Activated T-cell treated with anti-CD3 and anti-CD28 coated beads, Interleukin-2, amount 50 U/mL, for 4 hours (primary cell): ENCODE measurements around the gene HOXB9. TPM values are rescaled to one million over a fixed set of nuclear protein-coding genes. Genes with fewer than 3 reads are reported as not detected.

ENCODE experiments used
- ATAC-seq, 2 donors: fragments of 200-7000 bp; cut with Tn5 transposase; one replicate each; pipeline ENCODE4 v1.10.0; 2021
- DNase-seq: peaks from one replicate; pipeline ENCODE4 v3.0.0-alpha.2; 2020
- H3K27me3 Mint-ChIP-seq: one replicate; pipeline ENCODE4 v1.8.0; 2021; ENCODE audit warnings: low read depth, mixed read lengths
- H3K36me3 Mint-ChIP-seq: one replicate; pipeline ENCODE4 v1.8.0; 2022; ENCODE audit warnings: mixed read lengths; ENCODE audit not compliant: insufficient read depth
- H3K4me1 Mint-ChIP-seq: one replicate; pipeline ENCODE4 v1.8.0; 2021; ENCODE audit warnings: low read depth, mixed read lengths
- H3K4me3 Mint-ChIP-seq: one replicate; pipeline ENCODE4 v1.8.0; 2021; ENCODE audit warnings: mild to moderate bottlenecking, moderate library complexity, mixed read lengths
- H3K9me3 Mint-ChIP-seq: one replicate; pipeline ENCODE4 v1.8.0; 2021; ENCODE audit warnings: mixed read lengths
- total RNA-seq, 3 donors: library from RNA; stranded (reverse); gene quantifications; one replicate each; pipeline ENCODE4 v1.2.1, GENCODE V29; 2021

HOXB9 gene
- total RNA-seq, 3 donors from 2014 or later, result 0.63 to 1.4 (median 1.2) TPM

- Mint-ChIP-seq H3K9me3 (no peaks in the 10 kb centered on the region), H3K4me3 (no peak overlapping the region), H3K27me3 (peaks cover 82% of the 10 kb centered on the region), H3K4me1 (peaks cover 23% of the 10 kb centered on the region), H3K36me3 (no peaks in the 10 kb centered on the region)
- DNase-seq, result no peak
- no peak for ATAC-seq
Measured at GRCh38 chr17:48642843-48643696, 16.9 kb upstream of the HOXB9 start.

DNA sequence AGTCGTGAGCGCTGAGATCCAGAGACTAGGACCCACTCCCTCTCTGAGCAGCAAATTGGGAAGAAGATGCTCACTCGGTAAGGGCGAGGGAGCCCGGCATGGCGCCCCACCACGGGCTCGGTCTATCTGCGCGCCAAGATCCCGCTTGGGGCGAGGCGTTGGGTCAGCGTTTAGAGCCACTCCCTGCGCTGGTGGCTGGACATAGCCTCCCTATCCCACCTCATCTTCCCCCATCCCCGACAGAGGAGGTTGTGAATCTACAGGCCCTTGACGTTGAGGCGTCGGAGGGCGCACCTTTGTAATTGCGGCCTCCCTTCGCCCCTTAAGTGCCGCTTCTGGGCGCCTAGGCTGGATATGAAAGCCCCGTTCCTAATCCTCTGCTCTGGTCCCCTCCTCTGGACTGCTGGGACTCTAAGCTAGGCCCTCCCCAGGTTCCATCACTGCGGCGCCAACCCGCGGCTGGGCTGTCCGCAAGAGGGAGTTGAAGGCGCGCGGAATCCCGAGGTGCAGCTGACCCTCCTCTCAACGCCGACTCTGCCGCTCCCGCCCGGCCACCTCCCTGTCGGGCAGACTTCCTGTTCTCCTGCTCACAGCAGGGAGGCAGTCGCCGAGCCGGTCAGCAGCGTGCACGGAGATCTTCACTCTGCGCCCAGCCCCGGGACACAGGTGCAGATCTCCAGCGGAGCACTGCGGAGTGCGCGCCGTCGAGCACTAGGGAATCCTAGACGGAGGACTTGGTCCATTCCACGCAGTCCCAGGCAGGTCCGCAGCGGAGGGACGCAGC, 16.1 kb upstream of the HOXB9 start:
- no peak for DNase-seq
- Mint-ChIP-seq H3K4me3 (no peak overlapping the region), H3K4me1 (peaks cover 17% of the 10 kb centered on the region), H3K36me3 (no peaks in the 10 kb centered on the region), H3K27me3 (peaks cover 85% of the 10 kb centered on the region), H3K9me3 (no peaks in the 10 kb centered on the region)
- no peak for ATAC-seq

- Mint-ChIP-seq H3K4me3 (no peak overlapping the region), H3K36me3 (no peaks in the 10 kb centered on the region), H3K27me3 (peaks cover 92% of the 10 kb centered on the region), H3K4me1 (peaks cover 19% of the 10 kb centered on the region), H3K9me3 (no peaks in the 10 kb centered on the region)
- ATAC-seq (no peak), DNase-seq (no peak)
Measured at GRCh38 chr17:48641541-48642058, 15.4 kb upstream of the HOXB9 start.

DNA sequence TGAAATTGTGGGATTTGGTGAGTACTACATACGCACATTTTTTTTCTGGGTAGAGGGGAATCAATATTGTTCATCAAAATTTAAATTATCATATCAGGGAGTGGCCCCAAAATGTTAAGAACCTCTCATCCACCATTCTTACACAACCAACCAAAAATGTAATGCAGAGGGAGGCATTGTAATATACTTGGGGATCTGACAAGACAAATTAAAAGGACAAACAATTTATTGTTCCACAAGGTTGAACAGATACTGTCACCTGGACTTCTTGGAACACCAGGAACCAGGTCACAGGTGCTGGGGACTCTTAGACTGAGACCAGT, 14.7 kb upstream of the HOXB9 start:
- peaks cover 19% of the 10 kb centered on the region for H3K4me1 Mint-ChIP-seq
- H3K4me3 Mint-ChIP-seq, result no peak overlapping the region
- peaks cover 94% of the 10 kb centered on the region for H3K27me3 Mint-ChIP-seq
- no peak for DNase-seq
- no peaks in the 10 kb centered on the region for H3K9me3 Mint-ChIP-seq
- H3K36me3 Mint-ChIP-seq, result no peaks in the 10 kb centered on the region
- ATAC-seq, result no peak

DNA sequence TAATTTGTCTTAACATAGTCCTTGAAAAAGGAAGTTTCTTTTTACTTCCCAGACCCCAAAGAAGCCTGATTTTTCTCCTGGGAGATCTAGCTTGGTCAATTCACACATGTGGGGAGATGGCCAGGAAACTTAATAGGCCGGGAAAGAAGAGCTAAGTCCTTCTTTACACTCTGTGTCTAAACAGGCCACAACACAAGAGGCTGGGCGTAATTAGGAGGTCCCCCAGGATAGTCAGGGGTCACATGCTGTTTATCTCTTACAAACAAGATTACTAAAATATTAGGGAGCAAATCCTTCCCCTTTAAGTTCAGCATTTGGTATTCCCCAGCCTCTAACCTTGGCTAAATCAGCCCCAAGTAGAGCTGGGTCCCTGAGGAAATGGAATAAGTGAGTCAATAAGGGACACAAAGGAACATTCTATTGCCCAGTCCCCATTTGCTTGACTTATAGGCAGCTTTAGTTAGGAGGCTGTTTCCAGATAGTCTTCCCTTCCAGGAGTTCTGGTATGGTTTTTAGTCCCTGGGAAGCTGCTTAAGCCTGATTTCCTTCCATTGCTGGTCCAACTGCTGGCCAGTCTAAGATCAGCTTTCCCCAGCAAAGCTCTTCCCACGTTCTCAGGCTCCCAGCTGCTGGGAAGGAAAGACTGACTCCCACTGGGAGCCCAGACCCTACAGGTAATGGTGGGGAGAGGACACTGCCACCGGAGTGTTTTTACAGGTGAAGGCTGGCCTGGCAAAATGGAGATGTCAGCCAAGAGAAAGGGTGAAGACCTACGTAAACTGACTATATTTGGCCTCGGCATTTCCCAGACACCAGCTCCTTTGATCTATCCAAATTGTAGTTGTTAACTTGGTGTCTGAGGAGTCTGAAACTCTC, 14.1 kb upstream of the HOXB9 start:
- H3K4me3 Mint-ChIP-seq, result no peak overlapping the region
- DNase-seq (no peak), ATAC-seq (no peak)
- no peaks in the 10 kb centered on the region for H3K9me3 Mint-ChIP-seq
- no peaks in the 10 kb centered on the region for H3K36me3 Mint-ChIP-seq
- peaks cover 16% of the 10 kb centered on the region for H3K4me1 Mint-ChIP-seq
- peaks cover 94% of the 10 kb centered on the region for H3K27me3 Mint-ChIP-seq

DNA sequence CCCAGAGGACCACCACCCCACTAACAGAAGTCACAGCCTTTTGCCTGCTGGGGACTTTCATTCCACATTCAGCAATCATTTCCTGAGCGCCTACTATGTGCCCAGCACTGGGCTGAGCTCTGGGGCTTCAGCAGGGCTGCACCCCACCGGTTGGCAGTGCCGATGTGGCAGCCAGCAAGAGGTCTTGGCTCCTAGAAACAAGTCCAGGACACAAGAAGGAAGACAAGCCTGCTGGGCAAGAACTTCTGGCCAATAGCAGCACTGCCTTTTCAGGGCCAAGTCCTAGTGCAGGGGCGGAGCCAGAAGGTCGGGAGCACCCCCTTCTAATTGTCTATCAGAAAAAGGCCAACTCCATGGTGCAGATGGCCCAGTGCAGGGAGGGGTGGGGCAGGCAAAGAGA, 13.0 kb upstream of the HOXB9 start:
- no peaks in the 10 kb centered on the region for H3K36me3 Mint-ChIP-seq
- ATAC-seq (no peak), DNase-seq (no peak)
- H3K4me3 Mint-ChIP-seq, result no peak overlapping the region
- peaks cover 18% of the 10 kb centered on the region for H3K4me1 Mint-ChIP-seq
- peaks cover 94% of the 10 kb centered on the region for H3K27me3 Mint-ChIP-seq
- no peaks in the 10 kb centered on the region for H3K9me3 Mint-ChIP-seq

DNA sequence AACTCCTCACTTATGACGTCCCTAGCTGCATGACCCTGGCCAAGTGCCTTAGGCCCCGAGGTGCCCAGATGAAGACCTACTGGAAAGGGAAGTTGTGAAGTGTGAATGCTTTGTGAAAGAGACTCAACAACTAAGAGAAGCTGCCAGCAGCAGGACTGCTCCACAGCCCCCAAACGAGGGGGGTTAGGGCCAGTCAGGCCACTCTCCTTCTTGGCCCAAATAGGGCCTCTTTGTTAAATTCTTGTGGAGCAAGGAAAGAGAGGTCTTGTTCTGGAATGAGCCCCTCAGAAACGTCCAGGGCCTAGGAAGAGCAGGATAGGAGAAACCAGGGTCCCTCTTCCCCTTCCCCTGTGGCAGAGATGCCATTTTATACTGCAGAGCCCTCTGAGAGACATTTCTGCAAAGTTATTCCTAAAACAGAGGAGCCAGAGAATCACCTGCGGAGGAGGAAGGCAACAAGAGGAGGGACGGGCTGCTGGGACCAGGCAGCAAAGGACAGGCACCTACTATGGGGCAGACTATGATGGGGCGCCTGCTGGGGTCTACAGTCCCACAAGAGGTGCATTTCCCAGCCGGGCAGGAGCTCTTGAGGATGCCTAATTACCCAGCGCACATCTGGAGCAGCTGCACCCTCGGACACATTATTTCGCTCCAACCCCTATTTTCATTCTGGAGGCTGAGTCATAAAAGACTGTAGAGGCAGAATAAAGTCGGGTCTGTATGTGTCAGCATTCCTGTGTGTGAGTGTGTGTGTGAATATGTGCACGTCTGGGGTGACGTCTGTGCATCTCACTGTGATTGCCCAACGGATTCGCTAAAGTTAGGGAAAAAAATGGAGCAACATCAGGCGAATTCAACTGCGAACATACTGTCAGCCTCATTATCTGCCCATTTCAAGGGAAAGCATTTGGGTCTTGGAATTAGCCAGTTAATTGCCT, 11.4 kb upstream of the HOXB9 start:
- Mint-ChIP-seq H3K27me3 (peaks cover 92% of the 10 kb centered on the region), H3K36me3 (no peaks in the 10 kb centered on the region), H3K4me1 (peaks cover 20% of the 10 kb centered on the region), H3K4me3 (no peak overlapping the region), H3K9me3 (no peaks in the 10 kb centered on the region)
- ATAC-seq (no peak), DNase-seq (no peak)

GRCh38 chr17:48636177-48637018, 10.2 kb upstream of the HOXB9 start:
- no peak overlapping the region for H3K4me3 Mint-ChIP-seq
- H3K36me3 Mint-ChIP-seq, result no peaks in the 10 kb centered on the region
- H3K9me3 Mint-ChIP-seq, result no peaks in the 10 kb centered on the region
- DNase-seq (peak; percentile 66), ATAC-seq (peak; percentile 84 to 86)
- peaks cover 90% of the 10 kb centered on the region for H3K27me3 Mint-ChIP-seq
- H3K4me1 Mint-ChIP-seq, result peaks cover 12% of the 10 kb centered on the region

DNA sequence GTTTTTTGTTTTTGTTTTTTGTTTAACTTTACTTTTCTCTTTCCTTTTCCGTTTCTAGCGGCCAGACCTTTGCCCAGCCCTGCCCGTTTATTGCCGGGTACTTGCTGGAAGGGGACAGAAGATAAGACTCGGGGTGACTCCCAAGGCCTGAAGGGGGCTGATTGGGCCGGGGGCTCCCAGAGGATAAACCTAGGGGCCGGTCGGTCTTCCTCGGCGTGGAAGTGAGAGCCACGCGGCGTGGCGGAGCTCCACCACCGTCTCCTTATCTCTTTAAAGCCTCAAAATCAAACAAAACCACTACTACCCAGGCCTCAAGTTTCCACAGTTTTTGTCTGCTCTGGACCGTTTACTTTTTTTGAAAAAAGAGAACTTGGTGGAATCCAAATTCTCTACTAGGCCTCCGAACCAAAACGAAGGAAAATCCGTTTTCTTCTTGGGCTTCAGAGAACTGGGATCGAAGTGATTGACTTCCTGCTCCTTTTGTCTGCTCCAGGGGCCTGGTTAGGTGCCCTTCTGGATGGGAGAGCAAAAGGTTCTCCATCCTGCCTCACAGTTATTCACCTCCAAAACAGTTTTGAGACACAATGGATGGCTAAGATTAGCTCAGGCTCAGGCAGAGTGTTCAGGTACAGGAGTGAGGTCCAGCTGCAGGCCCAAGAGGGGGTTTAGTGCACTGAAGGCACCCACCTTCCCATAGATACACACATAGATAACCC, 8.5 kb upstream of the HOXB9 start:
- H3K9me3 Mint-ChIP-seq, result no peaks in the 10 kb centered on the region
- H3K27me3 Mint-ChIP-seq, result peaks cover 92% of the 10 kb centered on the region
- ATAC-seq (no peak), DNase-seq (no peak)
- no peaks in the 10 kb centered on the region for H3K36me3 Mint-ChIP-seq
- peaks cover 10% of the 10 kb centered on the region for H3K4me1 Mint-ChIP-seq
- peak overlapping the region; percentile 69 for H3K4me3 Mint-ChIP-seq

GRCh38 chr17:48633266-48633677, 7.1 kb upstream of the HOXB9 start:
- H3K4me3 Mint-ChIP-seq, result no peak overlapping the region
- no peak for DNase-seq
- peaks cover 94% of the 10 kb centered on the region for H3K27me3 Mint-ChIP-seq
- H3K36me3 Mint-ChIP-seq, result no peaks in the 10 kb centered on the region
- peaks cover 10% of the 10 kb centered on the region for H3K4me1 Mint-ChIP-seq
- no peaks in the 10 kb centered on the region for H3K9me3 Mint-ChIP-seq
- ATAC-seq, result no peak

DNA sequence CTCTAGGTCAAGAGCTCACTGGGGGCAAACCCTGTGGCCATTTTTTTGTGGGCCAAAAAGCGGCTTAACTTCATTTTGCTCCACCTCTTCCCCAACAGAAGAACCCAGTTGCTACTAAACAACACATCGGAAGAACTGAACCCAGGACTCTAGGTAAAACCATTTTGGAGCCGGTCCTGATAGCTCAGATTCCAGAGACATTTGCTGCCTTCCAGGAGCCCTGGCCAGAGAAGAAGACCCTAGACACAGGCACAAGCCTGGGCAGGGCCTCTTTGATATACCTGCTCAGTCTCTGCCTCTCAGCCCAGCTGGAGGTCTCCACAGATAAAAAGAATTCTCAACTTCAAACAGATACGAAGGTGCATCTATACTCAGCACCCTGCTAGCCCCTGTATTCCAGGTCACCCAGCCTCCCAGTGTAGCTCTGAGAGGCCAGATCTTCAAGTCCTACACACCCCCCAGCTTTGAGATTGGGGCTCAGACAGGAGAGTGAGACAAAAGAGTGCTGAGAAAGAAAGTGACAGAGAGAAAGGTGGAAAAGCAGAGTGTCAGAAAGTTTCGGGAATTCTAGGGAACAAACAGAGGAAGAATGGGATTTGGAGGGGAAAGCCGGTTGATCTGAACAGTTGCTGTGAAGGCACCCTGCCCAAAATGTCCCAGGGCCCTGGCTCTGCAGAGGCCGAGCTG, 6.6 kb upstream of the HOXB9 start:
- H3K4me3 Mint-ChIP-seq, result peak overlapping the region; percentile 29

More for the DNA sequence above, 6.6 kb upstream of the HOXB9 start:
- ATAC-seq (no peak), DNase-seq (no peak)
- peaks cover 94% of the 10 kb centered on the region for H3K27me3 Mint-ChIP-seq
- no peaks in the 10 kb centered on the region for H3K9me3 Mint-ChIP-seq
- no peaks in the 10 kb centered on the region for H3K36me3 Mint-ChIP-seq
- H3K4me1 Mint-ChIP-seq, result peaks cover 10% of the 10 kb centered on the region
